NCI-H82 treated with DMSO at 0.1 percent for 48 hours (cell line): Measurements from ENCODE around the gene PLAC8L1.

Source experiments
- DNase-seq: peaks from one replicate; lab custom pipeline; 2025; ENCODE audit not compliant: unreplicated experiment; lab: John Stamatoyannopoulos, UW

The PLAC8L1 gene

DNA sequence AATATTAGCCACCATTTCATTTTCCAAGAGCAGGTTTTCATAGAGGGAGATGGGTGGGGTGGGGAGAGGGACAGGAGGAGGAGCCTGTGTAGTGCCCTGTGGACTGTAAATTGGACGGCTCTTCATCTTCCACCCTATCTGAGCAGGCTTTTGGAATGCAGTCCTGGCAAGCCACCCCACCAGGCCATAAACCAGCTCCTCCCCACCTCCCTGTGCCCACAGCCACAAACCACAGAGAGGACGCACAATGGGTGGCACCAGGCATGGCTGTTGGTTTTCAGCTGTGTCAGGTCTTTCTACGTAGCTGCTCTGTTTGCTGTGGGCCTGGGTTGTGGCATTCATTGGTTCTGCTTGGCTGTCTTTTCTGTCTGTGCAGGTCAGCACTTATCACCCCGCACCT is 58.0 kb downstream of the PLAC8L1 start:
- no peak for DNase-seq

DNA sequence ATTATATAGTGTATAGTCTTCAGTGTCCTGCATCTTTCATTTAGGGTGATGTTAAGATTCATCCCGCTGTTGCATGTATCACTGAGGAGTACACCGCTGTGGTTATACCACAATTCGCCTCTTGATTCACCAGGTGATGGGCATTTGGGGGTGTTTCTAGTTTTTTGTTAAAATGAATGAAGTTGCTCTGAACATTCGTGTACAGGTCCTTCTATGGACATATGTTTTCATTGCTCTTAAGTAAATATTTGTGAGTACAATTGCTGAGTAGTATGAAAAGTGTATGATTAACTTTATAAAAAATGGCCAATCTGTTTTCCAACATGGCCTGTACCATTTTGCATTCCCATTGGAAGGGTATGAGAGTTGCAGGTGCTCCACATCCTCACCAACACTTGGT is 61.7 kb downstream of the PLAC8L1 start:
- DNase-seq = no peak

DNA sequence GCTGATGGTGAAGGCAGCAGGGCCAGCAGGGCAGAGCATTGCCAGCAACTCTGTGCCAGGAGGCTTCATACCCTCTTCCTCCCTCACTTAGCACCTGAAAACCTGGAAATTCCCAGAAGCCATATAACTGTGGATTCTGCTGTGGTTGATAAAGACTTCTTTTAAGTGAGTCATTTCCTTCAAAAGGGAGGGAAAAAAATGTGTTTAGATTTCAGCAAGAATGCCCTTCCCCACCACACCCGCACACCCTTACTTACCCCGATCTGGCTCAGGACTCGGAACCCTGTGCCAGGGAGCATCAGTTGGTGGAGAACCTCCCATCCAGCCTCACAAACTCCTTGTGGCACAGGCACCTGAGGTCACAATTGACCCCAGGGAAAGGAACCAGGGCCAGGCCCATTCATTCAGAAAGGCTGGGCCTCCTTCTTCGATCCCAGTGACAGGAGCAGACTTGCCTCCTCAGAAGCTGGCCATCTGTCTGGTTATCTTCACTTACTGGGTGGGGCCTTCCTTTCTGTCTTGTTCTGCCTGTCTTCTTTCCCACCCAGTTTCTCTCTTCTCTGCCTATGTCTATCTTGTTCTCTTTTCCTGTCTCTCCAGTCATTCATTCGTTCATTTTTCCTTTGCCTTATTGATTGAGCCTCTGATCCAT is 62.6 kb downstream of the PLAC8L1 start:
- no peak for DNase-seq

DNA sequence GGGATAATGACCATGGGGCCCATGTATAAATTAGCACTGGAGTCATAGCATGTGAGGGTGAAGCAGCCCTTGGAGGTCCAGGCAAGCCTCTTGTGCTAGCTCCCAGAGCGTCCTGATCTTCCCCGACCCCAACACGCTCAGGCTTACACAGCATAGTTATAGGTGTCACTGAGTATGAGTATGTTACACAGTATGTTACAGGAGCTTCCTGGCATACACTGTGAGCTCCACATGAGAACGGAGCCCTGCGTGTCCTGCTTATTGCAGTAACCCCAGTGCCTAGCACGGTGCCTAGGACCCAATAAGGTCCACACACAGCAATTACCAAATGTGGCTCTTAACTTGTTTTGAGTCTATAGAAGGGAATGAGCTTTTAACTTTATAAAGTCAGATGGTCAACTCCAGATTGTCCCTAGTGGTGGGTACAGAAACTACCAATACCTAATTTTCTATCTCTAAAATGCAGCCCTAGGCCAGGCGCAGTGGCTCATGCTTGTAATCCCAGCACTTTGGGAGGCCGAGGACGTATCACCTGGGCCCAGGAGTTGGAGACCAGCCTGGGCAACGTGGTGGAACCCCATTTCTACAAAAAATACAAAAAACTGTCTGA is 64.1 kb downstream of the PLAC8L1 start:
- DNase-seq = no peak

DNA sequence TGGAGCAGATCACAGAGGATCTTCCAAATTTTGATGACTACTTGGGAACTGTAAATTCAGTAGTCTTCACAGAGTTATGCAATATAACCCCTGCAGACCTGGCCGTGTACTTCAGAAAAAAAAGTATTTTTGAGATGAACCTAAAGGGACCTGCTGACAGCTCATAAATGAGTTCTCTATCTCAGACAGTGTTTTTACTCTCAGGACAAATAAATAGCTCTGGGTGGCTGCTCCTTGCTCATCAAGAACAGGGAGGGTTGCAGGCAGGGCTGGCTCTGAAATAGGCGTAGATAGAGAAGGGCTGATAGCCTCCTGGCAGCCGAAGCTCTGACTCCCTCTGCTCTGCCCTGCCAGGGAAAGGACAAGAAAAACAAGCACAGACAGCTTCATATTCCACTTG is 64.8 kb downstream of the PLAC8L1 start:
- no peak for DNase-seq

DNA sequence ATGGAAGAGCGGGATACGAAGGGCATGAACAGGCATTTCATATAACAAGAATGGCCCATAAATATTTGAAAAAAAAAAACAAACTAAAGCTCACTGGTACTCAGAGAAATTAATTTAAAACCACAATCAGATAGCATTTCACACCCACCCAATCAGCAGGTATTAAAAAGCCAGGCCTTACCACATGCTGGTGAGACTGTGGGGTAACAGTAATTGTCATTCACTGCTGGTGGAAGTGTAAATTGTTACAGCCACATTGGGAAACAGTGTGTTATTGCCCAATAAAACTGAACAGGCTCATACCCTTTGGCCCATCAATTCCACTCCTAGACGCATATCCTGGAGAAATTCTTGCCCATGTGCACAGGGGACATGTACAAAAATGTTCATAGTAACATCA is 66.0 kb downstream of the PLAC8L1 start:
- DNase-seq = no peak

DNA sequence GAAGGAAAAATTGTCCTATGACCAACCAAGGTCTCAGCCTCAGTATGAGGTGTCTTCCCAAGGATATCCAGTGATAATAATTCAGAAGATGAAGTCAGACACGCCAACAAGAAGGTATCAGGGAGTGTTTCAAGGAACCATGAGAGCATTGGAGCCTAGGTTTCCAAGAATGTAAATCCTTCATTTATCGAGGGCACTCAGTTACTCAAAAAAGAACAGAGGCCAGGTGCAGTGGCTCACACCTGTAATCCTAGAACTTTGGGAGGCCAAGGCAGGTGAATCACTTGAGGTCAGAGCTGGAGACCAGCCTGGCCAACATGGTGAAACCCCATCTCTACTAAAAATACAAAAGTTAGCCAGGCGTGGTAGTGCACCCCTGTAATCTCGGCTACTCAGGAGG is 70.8 kb downstream of the PLAC8L1 start:
- DNase-seq = no peak
